ENCODE data around the gene PDCD1LG2.

The PDCD1LG2 gene

DNA sequence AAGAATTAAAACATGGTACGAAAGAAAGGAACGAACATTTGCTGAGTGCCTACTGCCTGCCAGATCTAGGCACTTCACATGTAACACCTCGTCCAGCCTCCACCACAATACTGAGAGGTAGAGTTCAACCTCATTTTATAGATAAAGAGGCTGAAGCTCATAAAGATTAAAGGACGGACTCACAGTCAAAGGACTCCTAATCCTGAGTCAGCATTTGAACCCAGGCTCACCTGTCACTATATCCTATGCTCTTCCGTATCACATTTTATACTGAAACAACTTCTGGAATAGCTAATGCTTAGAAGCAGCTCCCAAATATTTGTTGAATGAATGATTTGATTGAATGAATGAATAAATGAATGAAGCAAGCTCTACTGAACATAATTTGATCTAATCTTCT, 22.5 kb downstream of the PDCD1LG2 start:
- DNase-seq: no peak

- no peak for DNase-seq
Observed at GRCh38 chr9:5536684-5537083, 26.4 kb downstream of the PDCD1LG2 start.

GRCh38 chr9:5543875-5544702, 33.8 kb downstream of the PDCD1LG2 start:
- no peak for DNase-seq

DNA sequence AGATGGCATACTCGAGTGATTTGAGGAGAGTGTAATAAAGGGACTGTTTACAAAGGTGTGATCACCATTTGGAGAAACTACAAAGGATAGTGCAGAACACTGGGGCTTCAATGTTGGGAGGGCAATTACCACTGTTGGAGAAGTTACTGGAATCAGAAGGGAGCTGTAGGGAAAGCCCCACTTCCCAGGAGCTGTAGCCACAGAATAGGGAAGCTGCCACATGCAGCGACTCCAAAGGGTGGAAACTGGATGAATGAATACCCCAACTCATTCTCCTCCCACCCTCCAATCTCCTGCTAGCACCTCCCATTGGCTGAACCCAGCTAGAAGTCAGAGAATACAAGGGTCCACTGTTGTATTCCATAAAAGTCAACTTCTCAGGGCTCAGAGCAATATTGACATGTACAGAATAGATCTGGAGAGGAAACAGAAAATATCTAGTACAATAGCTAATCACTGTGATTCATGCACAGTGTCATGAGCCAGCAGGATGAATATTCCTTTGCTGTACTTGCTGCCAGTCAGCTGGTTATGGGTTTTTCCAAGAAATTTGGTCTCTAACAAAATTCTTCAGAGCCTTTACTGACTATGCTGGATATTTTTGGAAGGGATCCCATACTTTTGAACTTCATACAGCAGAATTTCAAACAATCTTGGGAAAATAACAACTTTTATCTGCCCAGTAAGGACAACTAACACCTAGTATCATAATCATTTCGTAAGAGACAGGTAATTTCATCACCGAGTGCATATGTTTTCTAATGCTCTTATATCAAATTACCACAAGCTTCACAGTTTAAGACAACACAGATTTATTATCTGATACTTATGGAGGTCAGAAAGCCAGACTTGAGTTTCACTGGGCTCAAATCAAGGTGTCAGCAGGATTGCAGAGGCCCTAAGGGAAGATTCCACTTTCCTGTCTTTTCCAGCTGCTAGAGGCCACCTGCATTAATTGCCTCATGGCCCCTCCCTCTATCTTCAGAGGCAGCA, 39.6 kb downstream of the PDCD1LG2 start:
- DNase-seq: no peak

DNA sequence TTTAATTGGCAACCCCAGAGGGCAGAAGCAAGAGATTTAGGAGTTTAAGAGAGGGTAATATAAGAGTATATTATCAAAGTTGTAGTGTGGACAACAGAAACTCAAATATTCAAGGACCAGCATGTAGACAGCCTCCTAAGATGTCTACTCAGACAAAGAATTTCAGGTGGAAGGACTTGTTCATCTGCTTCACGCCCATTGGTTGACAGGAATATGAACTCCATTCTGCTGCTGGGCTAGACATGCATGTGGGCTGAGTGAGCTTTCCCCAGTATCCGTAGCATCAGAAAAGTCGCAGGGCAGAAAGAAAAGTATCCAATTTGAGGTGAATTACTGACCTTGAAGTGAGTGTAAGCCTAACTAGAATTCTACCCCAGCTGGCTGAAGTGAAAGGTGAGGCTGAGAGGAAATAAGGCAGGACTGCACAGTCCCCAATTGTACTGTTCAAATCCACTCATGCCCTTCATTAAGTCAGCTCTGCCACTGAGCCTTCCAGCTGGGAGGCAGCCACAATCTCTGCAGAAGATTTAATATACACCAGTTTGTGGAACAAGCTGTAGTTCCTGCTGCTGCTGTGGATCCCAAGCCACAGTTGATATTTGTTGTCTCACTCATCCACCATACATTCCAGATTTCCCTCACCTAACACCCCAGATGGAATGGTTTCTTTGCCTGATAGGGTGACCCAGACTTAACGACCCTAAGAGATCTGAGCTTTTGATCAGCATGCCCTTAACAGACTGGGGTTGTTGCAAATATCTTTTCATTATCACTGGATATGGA, 41.2 kb downstream of the PDCD1LG2 start:
- no peak for DNase-seq

DNA sequence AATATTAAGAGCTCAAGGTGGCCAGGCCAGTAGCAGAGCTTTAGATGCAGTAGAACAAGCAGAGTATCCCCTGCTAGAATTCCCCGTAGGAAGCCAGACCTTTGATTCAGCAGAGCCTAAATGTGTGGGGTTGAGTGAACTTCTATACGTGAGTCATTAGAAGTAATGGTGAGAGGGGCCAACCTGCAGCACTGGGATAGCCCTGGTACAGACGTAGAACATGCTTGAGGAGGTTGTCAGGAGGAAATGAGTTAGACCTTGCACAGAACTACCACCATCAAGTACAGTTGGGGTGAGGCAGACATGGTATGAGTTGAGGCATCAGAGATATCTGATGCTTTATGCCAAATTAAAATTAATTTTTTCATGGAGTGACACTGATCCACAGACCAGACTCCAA, 42.0 kb downstream of the PDCD1LG2 start:
- DNase-seq: no peak

- no peak for DNase-seq
Observed at GRCh38 chr9:5553211-5553610, 42.9 kb downstream of the PDCD1LG2 start.

DNA sequence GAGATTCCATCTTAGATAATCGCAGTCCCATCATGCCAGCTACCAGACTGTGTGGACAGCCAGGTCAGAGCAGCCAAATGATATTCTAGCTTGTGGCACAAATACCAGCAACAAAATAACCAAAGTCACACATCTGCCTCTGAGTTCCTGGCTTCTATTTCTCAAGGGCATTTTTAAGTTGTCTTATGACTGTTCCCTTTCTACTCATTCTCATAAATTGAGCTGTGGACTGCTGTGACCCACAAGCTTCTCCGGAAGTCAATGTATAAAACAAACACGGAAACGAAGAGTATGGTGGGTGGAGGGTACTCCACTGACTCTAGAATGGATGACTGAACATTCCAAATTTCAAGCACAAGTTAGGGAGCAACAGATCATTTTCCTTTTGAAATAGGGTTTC, 43.9 kb downstream of the PDCD1LG2 start:
- DNase-seq: no peak

GRCh38 chr9:5556101-5556705, 45.9 kb downstream of the PDCD1LG2 start:
- no peak for DNase-seq

- peak; percentile 71 for DNase-seq
Observed at GRCh38 chr9:5557606-5558587, 47.6 kb downstream of the PDCD1LG2 start.

GRCh38 chr9:5559659-5560058, 49.3 kb downstream of the PDCD1LG2 start:
- DNase-seq: no peak

DNA sequence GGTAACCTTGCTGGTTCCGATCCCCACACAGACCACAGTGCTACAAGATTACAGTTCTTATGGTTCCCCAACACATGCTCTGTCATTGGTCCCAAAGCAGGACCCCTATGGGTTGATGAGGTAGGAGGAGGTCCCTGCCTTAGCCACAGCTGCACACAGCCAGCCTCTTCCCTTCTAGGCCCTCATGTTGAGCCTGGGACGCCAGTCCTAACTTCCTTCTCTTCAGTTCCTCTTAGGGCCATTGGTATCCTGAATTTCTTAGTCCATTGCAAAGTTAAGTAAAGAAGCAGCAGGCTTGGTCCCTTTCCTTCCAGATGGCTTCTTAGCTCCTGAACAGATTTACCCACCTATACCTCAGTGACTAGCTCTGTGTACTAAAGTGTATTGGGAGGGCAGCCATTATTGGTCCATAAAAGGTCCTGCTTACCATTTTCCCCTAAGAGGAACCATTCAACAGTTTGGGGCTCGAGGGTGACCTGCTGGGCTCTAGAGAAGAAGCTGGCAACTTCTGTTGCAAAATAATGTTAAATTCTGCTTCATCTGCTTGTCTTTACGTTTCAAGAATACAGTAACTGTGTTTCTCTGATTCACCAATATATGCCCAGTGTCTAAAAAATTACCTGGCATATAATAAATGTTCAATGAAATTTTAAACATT, 50.2 kb downstream of the PDCD1LG2 start:
- DNase-seq: no peak

DNA sequence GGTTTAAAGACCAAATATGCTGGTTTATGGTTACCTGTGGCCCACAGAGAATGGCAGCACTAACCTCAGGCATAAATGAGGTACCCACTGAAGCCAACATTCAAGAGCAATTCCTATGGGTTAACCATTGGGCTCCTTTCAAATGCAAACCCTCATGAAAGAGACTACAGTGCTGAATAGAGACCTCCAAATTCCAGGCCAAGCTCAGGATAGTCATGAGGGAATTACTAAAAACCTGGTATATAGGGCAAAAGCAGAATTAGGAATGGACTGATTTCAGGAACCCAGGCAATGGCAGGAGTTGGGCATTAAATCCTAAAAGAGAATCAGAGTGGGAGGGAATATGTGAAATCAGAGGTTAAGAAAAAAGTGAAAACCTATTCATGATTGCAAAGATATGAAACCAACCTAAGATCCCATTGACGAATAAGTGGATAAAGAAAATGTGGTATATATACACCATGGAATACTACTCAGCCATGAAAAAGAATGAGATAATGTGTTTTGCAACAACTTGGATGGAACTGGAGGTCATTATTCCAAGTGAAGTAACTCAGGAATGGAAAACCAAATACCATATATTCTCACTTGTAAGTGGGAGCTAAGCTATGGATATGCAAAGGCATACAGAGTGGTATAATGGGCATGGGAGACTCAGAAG, 51.6 kb downstream of the PDCD1LG2 start:
- DNase-seq: no peak

DNA sequence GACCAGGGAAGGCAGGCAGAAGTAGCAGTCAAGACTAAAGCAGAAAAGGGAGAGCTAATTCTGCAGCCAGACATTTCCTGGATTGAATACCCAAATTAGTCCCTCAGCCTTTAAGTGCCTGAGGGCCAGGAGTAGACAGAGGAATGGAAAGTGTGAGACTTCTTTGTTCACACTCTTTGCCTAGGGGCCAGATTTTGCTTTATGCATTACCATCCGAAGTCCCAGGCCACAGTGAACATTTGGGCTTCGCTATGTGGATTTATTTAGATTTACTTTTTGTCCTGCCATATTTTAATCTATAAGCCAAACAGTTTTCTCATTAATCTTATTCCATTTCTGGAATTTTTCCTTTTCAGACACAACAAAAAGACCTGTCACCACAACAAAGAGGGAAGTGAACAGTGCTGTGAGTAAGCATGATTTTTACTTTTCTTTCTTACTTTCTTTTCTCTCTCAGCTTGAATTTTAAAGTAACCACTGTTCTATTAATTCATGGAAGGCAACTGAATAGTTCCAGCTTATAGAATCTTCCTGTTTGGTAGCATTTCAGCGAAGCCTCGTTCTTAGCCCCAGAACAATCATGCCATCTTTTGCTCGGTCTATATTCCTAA, 52.6 kb downstream of the PDCD1LG2 start:
- DNase-seq: no peak

DNA sequence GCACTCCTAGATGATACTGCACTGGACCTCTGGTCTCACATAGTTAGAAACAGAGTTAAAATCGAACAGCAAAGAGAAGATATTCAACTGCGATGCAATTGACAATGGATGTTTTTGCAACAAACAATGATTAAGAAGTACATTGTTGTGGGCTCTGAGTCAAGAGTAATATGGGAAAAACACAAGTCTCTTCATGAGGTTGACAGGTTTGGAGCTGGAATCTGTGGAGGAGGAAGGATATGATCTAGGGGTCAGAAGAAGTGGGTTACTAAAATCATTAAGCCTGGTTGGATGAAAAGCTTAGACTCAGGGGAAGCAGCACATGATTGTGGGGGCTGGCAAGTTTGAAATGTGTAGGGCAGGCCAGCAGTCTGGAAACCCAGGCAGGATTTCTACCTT, 53.1 kb downstream of the PDCD1LG2 start:
- no peak for DNase-seq

GRCh38 chr9:5563886-5564285, 53.6 kb downstream of the PDCD1LG2 start:
- DNase-seq: no peak

DNA sequence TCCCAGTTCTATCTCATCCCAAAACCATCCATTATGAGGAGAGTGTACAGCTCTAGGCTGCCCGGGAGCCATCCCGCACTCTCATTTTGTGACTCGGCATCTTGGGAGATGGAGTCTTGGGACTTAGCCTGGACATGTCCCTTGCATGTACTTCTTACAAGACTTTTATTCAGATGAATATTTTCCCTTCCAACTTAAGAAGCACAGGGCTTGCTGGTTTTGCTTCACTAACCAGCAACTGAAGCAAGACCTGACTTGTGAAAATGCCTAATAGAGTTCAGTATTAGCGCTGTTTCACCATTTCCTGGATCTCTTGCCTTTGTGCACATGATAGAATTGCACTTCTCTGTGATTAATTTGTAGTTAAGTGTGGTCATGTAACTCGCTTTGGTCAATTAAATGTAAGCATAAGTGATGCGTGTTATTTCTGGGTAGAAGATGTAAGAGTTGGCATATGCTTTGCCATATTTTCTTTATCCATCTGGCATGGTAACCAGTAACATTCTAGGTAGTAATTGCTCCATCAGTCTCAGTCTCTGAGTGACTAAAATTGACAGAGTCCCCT, 55.8 kb downstream of the PDCD1LG2 start:
- DNase-seq: no peak

DNA sequence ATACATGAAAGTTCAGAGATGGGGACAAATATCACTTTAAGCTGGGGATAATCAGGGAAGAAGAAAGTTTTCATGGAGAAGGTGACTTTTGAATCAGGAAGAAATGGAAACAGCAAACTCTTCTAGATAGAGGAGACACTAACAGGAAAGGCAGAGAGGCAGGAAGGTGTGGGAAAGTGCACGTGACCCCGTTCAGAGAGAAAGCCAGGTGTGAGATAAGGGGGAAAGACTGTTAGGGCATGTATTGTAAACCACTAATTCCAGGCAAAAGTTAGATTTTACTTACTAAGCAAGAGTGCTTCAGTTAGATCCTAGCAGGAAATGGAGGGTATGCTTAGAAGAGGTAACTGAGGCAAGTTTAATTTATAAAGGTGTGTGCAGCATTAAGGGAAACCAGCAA, 58.5 kb downstream of the PDCD1LG2 start:
- peak; percentile 23 for DNase-seq

GRCh38 chr9:5569409-5569808, 59.1 kb downstream of the PDCD1LG2 start:
- no peak for DNase-seq

Data from CD4-positive, alpha-beta T cell treated with Interleukin-17A for 4 hours (primary cell).